Neural progenitor cell (in vitro differentiated cells): ENCODE data around the gene IFIT5.

Source experiments
- CTCF ChIP-seq: fragments of 200-600 bp; sonication (generic); IDR thresholded peaks from 2 replicates; pipeline ENCODE4 v1.5.1; 2017; ENCODE audit warnings: antibody characterized with exemption, mild to moderate bottlenecking
- EZH2 ChIP-seq: fragments of 200-600 bp; sonication (generic); IDR thresholded peaks from 2 replicates; pipeline ENCODE4 v1.6.1; 2017; ENCODE audit warnings: antibody characterized with exemption, mild to moderate bottlenecking, moderate library complexity

- no peak for TF ChIP-seq CTCF
- TF ChIP-seq EZH2, result no peak
Measured at GRCh38 chr10:89469517-89469916, 55.1 kb downstream of the IFIT5 start.
